ENCODE data around the gene NDST3.

DNA sequence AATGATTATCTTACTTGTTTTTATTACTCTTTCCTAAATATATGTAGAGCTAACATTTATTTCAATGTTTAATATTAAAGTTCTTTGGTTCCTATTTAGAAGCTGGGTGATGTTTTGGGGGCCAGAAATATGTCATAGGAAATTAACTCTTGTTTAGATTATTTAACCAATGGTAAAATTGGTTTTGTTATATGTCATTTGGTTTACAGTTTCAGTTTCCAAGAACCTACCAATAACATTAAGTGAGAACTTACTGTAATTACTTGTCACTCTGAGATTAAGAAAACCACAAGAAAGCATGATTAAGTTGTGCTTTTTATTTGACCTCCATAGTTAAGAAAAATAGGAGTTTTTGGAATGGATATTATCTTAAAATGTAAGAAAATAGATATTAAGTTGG, 121.2 kb downstream of the NDST3 start:
- TF ChIP-seq, protein P1, sequence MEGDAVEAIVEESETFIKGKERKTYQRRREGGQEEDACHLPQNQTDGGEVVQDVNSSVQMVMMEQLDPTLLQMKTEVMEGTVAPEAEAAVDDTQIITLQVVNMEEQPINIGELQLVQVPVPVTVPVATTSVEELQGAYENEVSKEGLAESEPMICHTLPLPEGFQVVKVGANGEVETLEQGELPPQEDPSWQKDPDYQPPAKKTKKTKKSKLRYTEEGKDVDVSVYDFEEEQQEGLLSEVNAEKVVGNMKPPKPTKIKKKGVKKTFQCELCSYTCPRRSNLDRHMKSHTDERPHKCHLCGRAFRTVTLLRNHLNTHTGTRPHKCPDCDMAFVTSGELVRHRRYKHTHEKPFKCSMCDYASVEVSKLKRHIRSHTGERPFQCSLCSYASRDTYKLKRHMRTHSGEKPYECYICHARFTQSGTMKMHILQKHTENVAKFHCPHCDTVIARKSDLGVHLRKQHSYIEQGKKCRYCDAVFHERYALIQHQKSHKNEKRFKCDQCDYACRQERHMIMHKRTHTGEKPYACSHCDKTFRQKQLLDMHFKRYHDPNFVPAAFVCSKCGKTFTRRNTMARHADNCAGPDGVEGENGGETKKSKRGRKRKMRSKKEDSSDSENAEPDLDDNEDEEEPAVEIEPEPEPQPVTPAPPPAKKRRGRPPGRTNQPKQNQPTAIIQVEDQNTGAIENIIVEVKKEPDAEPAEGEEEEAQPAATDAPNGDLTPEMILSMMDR (IDR thresholded peaks at IDR 0.05) = no peak
- TF ChIP-seq POLR2A (IDR thresholded peaks at IDR 0.05) = no peak
